Ovary (tissue), 9 donors: ENCODE measurements around the gene FAM120B. TPM values are rescaled to one million over a fixed set of nuclear protein-coding genes. Genes with fewer than 3 reads are reported as not detected.
"Not testable (repeated sequence)": the region's sequence is repeated elsewhere in the genome, so short reads cannot be mapped to it uniquely, and the experiment has no call there.

Source experiments
- DNase-seq, 5 donors: peaks; one replicate each; pipeline ENCODE4 v3.0.0-alpha.2; 2019 to 2020
- H3K27ac ChIP-seq, 2 donors: fragments of 200-600 bp; one replicate each; pipeline versions ENCODE4 v1.5.1 to v1.8.0; 2019 to 2022
- H3K27me3 ChIP-seq: fragments of 200-600 bp; one replicate; pipeline ENCODE4 v1.8.0; 2022
- H3K36me3 ChIP-seq: fragments of 200-600 bp; sonication (generic); one replicate; pipeline ENCODE4 v1.5.1; 2019
- H3K4me1 ChIP-seq: one replicate; pipeline ENCODE4 v1.8.1; 2013; ENCODE audit warnings: mild to moderate bottlenecking, moderate library complexity; ENCODE audit not compliant: insufficient read depth
- H3K4me3 ChIP-seq: fragments of 200-600 bp; sonication (generic); one replicate; pipeline ENCODE4 v1.5.1; 2017
- H3K9me3 ChIP-seq, 2 donors: fragments of 200-600 bp in 1 of 2; sonication (generic) in 1 of 2; one replicate each; pipeline versions ENCODE4 v1.5.1 to v1.8.1; 2013 to 2019; ENCODE audit warnings: mild to moderate bottlenecking in 1 of 2, moderate library complexity in 1 of 2
- EP300 ChIP-seq: sonication (generic); formaldehyde crosslinking; IDR thresholded peaks from one replicate; pipeline ENCODE4 v1.6.1; 2017; ENCODE audit warnings: antibody characterized with exemption
- POLR2A ChIP-seq: fragments of 450-650 bp; IDR thresholded peaks from one replicate; pipeline ENCODE4 v1.6.1; 2017; ENCODE audit warnings: antibody characterized with exemption, mild to moderate bottlenecking, moderate library complexity
- WGBS, 3 donors: extraction: QIAGEN DNeasy Blood & Tissue Kit in 1 of 3; methylation state at CpG; one replicate each; pipeline versions ENCODE4 v1.1.5 to v1.1.7; 2013 to 2017; 5-methylcytosine and 5-hydroxymethylcytosine counted together
- intact Hi-C, 4 donors: fragments of 100-400 bp; cut with DNase I; formaldehyde crosslinking; loops; one replicate each; pipeline versions ENCODE4 v1.11.0 to v1.15.1; 2022 to 2023
- polyA plus RNA-seq, 2 donors: library from polyadenylated mRNA; stranded (reverse); fragments of 200-250 nt in 1 of 2; fragments of 350-450 nt in 1 of 2; fragmentation: Illumina TruSeq in 1 of 2; extraction: RNeasy Lipid Tissue Mini Kit (QIAGEN cat#74804) in 1 of 2; gene quantifications; one replicate each; pipeline ENCODE4 v1.2.3, GENCODE V29; 2013 to 2014
- total RNA-seq, 7 donors: library from RNA; depleted of rRNA in 2 of 7; stranded (reverse); fragments of >200 nt in 2 of 7; fragmentation: NEBNext Ultra II Directional in 3 of 7; extraction: Animal tissue kit (Norgen Biotek cat#: 25700) in 3 of 7; gene quantifications; one replicate each; pipeline versions ENCODE4 v1.1.0 to v1.2.4, GENCODE V29; 2016 to 2023
- TF ChIP-seq, protein P1 (sequence below), 3 donors: fragments of 450-650 bp in 2 of 3; fragments of 200-600 bp in 1 of 3; IDR thresholded peaks; one replicate each; pipeline versions ENCODE4 v1.5.1 to v1.8.0; 2016 to 2022; ENCODE audit warnings: antibody characterized with exemption in 3 of 3, mild to moderate bottlenecking in 1 of 3
- donor health status: DM: no; HTN: no; CAD: no; lungs with moderate emphysema.
- donor health status: DM: no; HTN: no; CAD: no.
- donor health status: Bipolar disorder and iron deficiency.
- donor health status: DM: yes; HTN: yes; CAD: no.
- donor health status: DM: no; HTN: no; CAD: no.
- donor health status: DM: yes; HTN: yes; CAD: no.

The FAM120B gene
- total and polyA plus RNA-seq, 9 donors = 10.6 to 39.3 (median 28.4) TPM

DNA sequence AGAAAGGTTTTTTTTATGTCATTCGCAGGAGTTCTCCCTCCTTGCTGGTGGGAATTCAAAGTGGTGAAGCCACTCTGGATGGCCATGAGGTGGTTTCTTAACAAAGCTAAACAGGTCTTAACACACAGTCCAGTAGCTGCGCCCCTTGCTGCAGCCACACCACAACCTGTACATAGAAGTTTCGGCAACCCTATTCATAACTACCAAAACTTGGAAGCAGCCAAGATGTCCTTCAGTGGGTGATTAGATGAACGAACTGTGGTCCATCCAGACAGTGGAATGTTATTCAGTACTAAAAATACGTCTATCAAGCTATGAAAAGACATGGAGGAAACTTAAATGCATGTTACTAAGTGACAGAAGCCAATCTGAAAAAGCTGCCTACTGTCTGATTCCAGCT, 78.9 kb downstream of the FAM120B start:
- 88 to 94% (median 88%) methylated on average over 5 of the region's 5 CpGs for WGBS, 3 donors
- Histone ChIP-seq H3K9me3 (no peaks in the 10 kb centered on the region), H3K36me3 (no peaks in the 10 kb centered on the region), H3K4me1 (no peaks in the 10 kb centered on the region), H3K27me3 (no peaks in the 10 kb centered on the region), H3K27ac (no peak overlapping the region), H3K4me3 (no peak overlapping the region)
- TF ChIP-seq POLR2A (no peak), EP300 (no peak)
- TF ChIP-seq, protein P1, sequence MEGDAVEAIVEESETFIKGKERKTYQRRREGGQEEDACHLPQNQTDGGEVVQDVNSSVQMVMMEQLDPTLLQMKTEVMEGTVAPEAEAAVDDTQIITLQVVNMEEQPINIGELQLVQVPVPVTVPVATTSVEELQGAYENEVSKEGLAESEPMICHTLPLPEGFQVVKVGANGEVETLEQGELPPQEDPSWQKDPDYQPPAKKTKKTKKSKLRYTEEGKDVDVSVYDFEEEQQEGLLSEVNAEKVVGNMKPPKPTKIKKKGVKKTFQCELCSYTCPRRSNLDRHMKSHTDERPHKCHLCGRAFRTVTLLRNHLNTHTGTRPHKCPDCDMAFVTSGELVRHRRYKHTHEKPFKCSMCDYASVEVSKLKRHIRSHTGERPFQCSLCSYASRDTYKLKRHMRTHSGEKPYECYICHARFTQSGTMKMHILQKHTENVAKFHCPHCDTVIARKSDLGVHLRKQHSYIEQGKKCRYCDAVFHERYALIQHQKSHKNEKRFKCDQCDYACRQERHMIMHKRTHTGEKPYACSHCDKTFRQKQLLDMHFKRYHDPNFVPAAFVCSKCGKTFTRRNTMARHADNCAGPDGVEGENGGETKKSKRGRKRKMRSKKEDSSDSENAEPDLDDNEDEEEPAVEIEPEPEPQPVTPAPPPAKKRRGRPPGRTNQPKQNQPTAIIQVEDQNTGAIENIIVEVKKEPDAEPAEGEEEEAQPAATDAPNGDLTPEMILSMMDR (IDR thresholded peaks at IDR 0.05) = no peak
- DNase-seq = no peak
- intact Hi-C loops = no loop called here

- no peaks in the 10 kb centered on the region for H3K36me3 ChIP-seq
- no peak overlapping the region for H3K27ac ChIP-seq
These were observed 81.6 kb downstream of the FAM120B start for GRCh38 chr6:170388113-170388512.

DNA sequence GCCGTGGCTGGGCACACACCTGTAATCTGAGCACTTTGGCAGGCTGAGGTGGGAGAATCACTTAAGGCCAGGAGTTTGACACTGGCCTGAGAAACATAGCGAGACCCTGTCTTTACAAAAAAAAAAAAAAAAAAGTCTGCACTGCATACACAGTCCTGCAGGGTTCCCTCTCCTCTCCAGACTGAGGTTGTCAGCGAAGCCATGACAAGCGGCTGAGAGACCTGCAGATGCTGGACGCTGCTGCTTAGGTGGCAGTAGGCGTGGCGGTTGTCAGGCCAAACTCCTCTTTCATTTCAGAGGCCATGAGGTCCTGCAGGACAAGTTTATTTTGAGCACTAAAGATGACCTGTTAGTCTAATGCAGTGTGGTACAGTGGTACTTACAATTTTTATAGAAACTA, 86.5 kb downstream of the FAM120B start:
- no peak overlapping the region for H3K27ac ChIP-seq
- intact Hi-C loops = no loop called here
- no peaks in the 10 kb centered on the region for H3K9me3 ChIP-seq
- H3K36me3 ChIP-seq = no peaks in the 10 kb centered on the region
- DNase-seq = no peak
- H3K27me3 ChIP-seq = no peaks in the 10 kb centered on the region
- WGBS, 3 donors = 91 to 92% (median 91%) methylated on average over 7 of the region's 7 CpGs
- H3K4me1 ChIP-seq = no peaks in the 10 kb centered on the region
- H3K4me3 ChIP-seq = no peak overlapping the region
- TF ChIP-seq EP300 = no peak
- TF ChIP-seq, protein P1 (IDR thresholded peaks at IDR 0.05) = no peak
- TF ChIP-seq POLR2A = no peak

More at GRCh38 chr6:170388113-170388512, 81.6 kb downstream of the FAM120B start:
- no peak overlapping the region for H3K4me3 ChIP-seq
- H3K27me3 ChIP-seq = no peaks in the 10 kb centered on the region
- H3K9me3 ChIP-seq = no peaks in the 10 kb centered on the region
- 54 to 76% (median 67%) methylated on average over 8 of the region's 8 CpGs for WGBS, 3 donors
- H3K4me1 ChIP-seq = no peaks in the 10 kb centered on the region
- TF ChIP-seq, protein P1 (IDR thresholded peaks at IDR 0.05) = no peak
- no peak for TF ChIP-seq EP300
- DNase-seq = no peak
- intact Hi-C loops = no loop called here

DNA sequence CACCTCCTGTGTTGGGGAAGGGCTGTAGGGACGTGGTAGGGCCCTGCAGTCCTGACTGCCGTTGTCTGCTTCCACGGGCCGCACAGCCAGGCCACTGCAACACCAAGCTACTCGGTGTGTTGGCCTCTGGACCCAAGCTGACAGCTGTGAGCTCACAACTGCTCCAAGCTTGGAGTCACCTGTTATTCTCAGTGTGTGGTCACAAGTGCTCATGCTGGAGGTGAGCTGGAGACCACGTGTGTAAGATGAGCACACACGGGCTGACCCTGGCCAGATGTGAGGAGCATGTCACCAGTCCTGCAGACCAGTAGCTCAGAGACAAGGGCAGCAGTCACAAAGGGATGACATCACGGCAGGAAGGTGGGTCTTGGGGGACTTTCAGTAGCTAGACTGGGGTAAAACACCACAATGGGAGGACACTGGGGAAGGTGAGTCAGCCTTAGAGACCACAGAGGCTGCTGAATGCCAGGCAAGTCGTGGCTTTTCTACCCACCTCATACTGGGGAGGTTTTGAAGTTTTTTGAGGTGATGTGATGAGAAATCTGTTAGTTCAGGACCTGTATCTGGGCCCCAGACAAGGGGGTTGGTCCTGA, 87.3 kb downstream of the FAM120B start:
- H3K27ac ChIP-seq = no peak overlapping the region
- H3K36me3 ChIP-seq = no peaks in the 10 kb centered on the region
- no peaks in the 10 kb centered on the region for H3K27me3 ChIP-seq
- intact Hi-C loops = no loop called here
- no peak overlapping the region for H3K4me3 ChIP-seq
- no peak for TF ChIP-seq POLR2A
- DNase-seq = no peak
- H3K4me1 ChIP-seq = no peaks in the 10 kb centered on the region
- no peaks in the 10 kb centered on the region for H3K9me3 ChIP-seq
- WGBS, 3 donors = 93 to 95% (median 93%) methylated on average over 9 of the region's 9 CpGs

DNA sequence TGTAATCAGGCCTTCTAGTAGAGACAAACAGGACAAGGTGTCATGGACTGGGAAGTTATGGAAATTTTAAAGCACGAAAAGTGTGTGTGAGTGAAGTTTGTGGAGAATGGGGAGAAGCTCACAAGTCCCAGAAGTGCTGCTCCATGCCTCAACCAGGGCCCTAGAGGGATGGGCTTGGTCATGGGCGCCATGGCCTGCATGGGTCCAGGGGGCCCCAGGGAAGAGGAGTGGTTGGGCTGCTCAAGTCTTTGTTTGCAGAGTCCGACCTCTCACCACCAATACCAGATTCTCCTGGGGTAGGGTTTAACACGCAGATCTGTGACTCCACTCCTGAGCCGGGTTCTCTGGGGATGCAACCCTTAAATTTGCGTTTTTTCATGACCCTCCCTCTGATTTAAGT, 88.4 kb downstream of the FAM120B start:
- TF ChIP-seq, protein P1 (IDR thresholded peaks at IDR 0.05) = no peak
- no peak for TF ChIP-seq EP300
- no peak for TF ChIP-seq POLR2A
- Histone ChIP-seq H3K36me3 (no peaks in the 10 kb centered on the region), H3K4me1 (peaks cover under 1% of the 10 kb centered on the region), H3K27me3 (no peaks in the 10 kb centered on the region), H3K27ac (no peak overlapping the region), H3K9me3 (no peaks in the 10 kb centered on the region), H3K4me3 (no peak overlapping the region)
- 96 to 98% (median 97%) methylated on average over 6 of the region's 6 CpGs for WGBS, 3 donors
- intact Hi-C loops = no loop called here
- no peak for DNase-seq

GRCh38 chr6:170398743-170399369, 92.3 kb downstream of the FAM120B start:
- 63 to 98% (median 89%) methylated on average over 1 of the region's 1 CpG for WGBS, 3 donors

DNA sequence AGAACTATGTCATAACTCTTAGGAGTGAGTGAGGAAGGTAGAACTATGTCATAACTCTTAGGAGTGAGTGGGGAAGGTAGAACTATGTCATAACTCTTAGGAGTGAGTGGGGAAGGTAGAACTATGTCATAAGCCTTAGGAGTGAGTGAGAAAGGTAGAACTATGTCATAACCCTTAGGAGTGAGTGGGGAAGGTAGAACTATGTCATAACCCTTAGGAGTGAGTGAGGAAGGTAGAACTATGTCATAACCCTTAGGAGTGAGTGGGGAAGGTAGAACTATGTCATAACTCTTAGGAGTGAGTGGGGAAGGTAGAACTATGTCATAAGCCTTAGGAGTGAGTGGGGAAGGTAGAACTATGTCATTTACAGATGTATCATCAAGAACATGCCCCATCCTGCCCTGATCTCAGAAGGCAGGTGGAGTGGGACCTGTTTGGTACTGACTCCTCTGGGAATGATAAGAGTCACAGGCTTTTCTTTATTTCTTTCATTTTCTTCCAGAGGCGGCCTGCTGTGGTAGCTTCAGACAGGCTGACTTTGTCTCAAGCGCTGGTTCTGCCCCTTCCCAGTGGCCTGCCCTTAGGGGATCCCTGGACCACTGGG, 93.5 kb downstream of the FAM120B start:
- H3K4me1 ChIP-seq, H3K27ac ChIP-seq, H3K27me3 ChIP-seq, H3K9me3 ChIP-seq, H3K36me3 ChIP-seq, H3K4me3 ChIP-seq, intact Hi-C loops, DNase-seq: not testable (repeated sequence)
- 43 to 93% (median 60%) methylated on average over 2 of the region's 2 CpGs for WGBS, 3 donors

More at GRCh38 chr6:170398743-170399369, 92.3 kb downstream of the FAM120B start:
- DNase-seq, H3K27me3 ChIP-seq, H3K27ac ChIP-seq, intact Hi-C loops, H3K4me3 ChIP-seq, H3K36me3 ChIP-seq, H3K9me3 ChIP-seq, H3K4me1 ChIP-seq: not testable (repeated sequence)
